Ishikawa (cell line): ENCODE data around the gene MYH10.

Source experiments
- CEBPB ChIP-seq: IDR thresholded peaks from 2 replicates; pipeline ENCODE4 v1.6.1; 2012
- CREB1 ChIP-seq: IDR thresholded peaks from 2 replicates; pipeline ENCODE4 v1.6.1; 2012; ENCODE audit warnings: low read depth
- EGR1 ChIP-seq: IDR thresholded peaks from 2 replicates; pipeline ENCODE4 v1.6.1; 2012
- EP300 ChIP-seq: IDR thresholded peaks from 2 replicates; pipeline ENCODE4 v1.6.1; 2012; ENCODE audit warnings: borderline replicate concordance
- FOXM1 ChIP-seq: IDR thresholded peaks from 2 replicates; pipeline ENCODE4 v1.6.1; 2012; ENCODE audit warnings: low read depth, borderline replicate concordance
- MAX ChIP-seq: IDR thresholded peaks from 2 replicates; pipeline ENCODE4 v1.6.1; 2012
- NFIC ChIP-seq: IDR thresholded peaks from 2 replicates; pipeline ENCODE4 v1.6.1; 2012
- RAD21 ChIP-seq: IDR thresholded peaks from 2 replicates; pipeline ENCODE4 v1.6.1; 2012; ENCODE audit warnings: low read depth
- TAF1 ChIP-seq: IDR thresholded peaks from 2 replicates; pipeline ENCODE4 v1.6.1; 2012; ENCODE audit warnings: low read depth, mild to moderate bottlenecking
- TCF12 ChIP-seq: IDR thresholded peaks from 2 replicates; pipeline ENCODE4 v1.6.1; 2012; ENCODE audit warnings: low read depth
- TEAD4 ChIP-seq: IDR thresholded peaks from 2 replicates; pipeline ENCODE4 v1.6.1; 2012
- YY1 ChIP-seq: IDR thresholded peaks from 2 replicates; pipeline ENCODE4 v1.6.1; 2012; ENCODE audit warnings: low read depth
- ZBTB7A ChIP-seq: IDR thresholded peaks from 2 replicates; pipeline ENCODE4 v1.6.1; 2012; ENCODE audit warnings: low read depth
- TF ChIP-seq, protein P1 (sequence below): IDR thresholded peaks from 2 replicates; pipeline ENCODE4 v1.6.1; 2012
- TF ChIP-seq, protein P2 (sequence below): IDR thresholded peaks from 2 replicates; pipeline ENCODE4 v1.6.1; 2012; ENCODE audit warnings: low read depth, mild to moderate bottlenecking

MYH10 gene

GRCh38 chr17:8451933-8452614, 178.5 kb downstream of the MYH10 start:
- TF ChIP-seq RAD21: no peak
- TF ChIP-seq NFIC: no peak
- no peak for TF ChIP-seq YY1
- no peak for TF ChIP-seq TAF1
- no peak for TF ChIP-seq FOXM1
- TF ChIP-seq MAX: no peak
- TF ChIP-seq TCF12: no peak
- no peak for TF ChIP-seq EGR1
- TF ChIP-seq CREB1: no peak
- TF ChIP-seq CEBPB: no peak
- TF ChIP-seq ZBTB7A: no peak
- TF ChIP-seq, protein P1, sequence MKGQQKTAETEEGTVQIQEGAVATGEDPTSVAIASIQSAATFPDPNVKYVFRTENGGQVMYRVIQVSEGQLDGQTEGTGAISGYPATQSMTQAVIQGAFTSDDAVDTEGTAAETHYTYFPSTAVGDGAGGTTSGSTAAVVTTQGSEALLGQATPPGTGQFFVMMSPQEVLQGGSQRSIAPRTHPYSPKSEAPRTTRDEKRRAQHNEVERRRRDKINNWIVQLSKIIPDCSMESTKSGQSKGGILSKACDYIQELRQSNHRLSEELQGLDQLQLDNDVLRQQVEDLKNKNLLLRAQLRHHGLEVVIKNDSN: no peak

DNA sequence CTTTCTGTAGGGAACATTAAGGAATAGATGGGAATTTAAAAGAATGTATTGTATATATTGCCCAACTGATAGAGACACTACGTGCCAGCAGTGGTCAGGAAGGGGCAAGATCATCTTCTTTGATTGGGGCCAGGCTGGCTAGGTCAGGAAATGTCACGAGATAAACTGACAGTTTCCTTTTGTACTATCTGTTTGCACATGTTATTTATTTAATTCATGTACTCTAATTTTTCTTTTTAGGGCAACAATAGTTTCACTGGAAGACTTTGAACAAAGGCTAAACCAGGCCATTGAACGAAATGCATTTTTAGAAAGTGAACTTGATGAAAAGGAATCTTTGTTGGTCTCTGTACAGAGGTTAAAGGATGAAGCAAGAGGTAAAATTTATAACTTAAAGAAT, 182.2 kb downstream of the MYH10 start:
- TF ChIP-seq NFIC: no peak
- TF ChIP-seq ZBTB7A: no peak
- TF ChIP-seq CEBPB: no peak
- no peak for TF ChIP-seq CREB1
- no peak for TF ChIP-seq TEAD4
- no peak for TF ChIP-seq MAX
- TF ChIP-seq EP300: no peak
- no peak for TF ChIP-seq RAD21
- TF ChIP-seq, protein P2, sequence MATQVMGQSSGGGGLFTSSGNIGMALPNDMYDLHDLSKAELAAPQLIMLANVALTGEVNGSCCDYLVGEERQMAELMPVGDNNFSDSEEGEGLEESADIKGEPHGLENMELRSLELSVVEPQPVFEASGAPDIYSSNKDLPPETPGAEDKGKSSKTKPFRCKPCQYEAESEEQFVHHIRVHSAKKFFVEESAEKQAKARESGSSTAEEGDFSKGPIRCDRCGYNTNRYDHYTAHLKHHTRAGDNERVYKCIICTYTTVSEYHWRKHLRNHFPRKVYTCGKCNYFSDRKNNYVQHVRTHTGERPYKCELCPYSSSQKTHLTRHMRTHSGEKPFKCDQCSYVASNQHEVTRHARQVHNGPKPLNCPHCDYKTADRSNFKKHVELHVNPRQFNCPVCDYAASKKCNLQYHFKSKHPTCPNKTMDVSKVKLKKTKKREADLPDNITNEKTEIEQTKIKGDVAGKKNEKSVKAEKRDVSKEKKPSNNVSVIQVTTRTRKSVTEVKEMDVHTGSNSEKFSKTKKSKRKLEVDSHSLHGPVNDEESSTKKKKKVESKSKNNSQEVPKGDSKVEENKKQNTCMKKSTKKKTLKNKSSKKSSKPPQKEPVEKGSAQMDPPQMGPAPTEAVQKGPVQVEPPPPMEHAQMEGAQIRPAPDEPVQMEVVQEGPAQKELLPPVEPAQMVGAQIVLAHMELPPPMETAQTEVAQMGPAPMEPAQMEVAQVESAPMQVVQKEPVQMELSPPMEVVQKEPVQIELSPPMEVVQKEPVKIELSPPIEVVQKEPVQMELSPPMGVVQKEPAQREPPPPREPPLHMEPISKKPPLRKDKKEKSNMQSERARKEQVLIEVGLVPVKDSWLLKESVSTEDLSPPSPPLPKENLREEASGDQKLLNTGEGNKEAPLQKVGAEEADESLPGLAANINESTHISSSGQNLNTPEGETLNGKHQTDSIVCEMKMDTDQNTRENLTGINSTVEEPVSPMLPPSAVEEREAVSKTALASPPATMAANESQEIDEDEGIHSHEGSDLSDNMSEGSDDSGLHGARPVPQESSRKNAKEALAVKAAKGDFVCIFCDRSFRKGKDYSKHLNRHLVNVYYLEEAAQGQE: no peak
- TF ChIP-seq FOXM1: no peak
- no peak for TF ChIP-seq TCF12
- TF ChIP-seq, protein P1: no peak
- no peak for TF ChIP-seq EGR1
- no peak for TF ChIP-seq YY1
- no peak for TF ChIP-seq TAF1

- no peak for TF ChIP-seq FOXM1
- TF ChIP-seq, protein P1: no peak
These were observed 182.7 kb downstream of the MYH10 start for GRCh38 chr17:8447799-8448198.

GRCh38 chr17:8445536-8445935, 185.0 kb downstream of the MYH10 start:
- TF ChIP-seq EP300 (no peak), EGR1 (no peak), MAX (no peak), TEAD4 (no peak), ZBTB7A (no peak), RAD21 (no peak), TCF12 (no peak), CREB1 (no peak), FOXM1 (no peak), CEBPB (no peak), TAF1 (no peak), YY1 (no peak), NFIC (no peak)
- TF ChIP-seq, protein P2: no peak
- TF ChIP-seq, protein P1: no peak

DNA sequence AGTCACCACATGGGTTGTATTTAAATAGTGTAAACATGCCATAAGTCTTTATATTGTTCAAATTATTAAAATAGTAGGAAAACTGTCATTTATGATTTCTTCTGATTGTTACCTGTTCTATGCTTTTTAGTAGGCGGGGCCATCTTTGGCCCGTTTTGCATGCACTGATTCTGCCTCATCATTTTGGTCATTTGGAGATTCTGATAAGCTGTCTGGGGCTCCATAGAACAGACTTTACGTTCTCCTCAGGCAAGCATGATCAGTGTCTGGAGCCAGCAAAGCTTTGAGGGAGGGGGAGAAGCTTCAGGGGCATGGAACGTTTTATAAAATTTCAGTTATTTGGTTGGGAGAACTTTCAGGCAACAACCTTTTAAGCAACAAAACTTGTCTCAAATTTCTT, 186.0 kb downstream of the MYH10 start:
- TF ChIP-seq CREB1 (no peak), YY1 (no peak), TAF1 (no peak), ZBTB7A (no peak), TCF12 (no peak), FOXM1 (no peak), CEBPB (no peak), MAX (no peak), EGR1 (no peak), TEAD4 (no peak), NFIC (no peak), RAD21 (no peak)
- TF ChIP-seq, protein P2: no peak
